Measurements from ENCODE around the gene SKA2.
"Not testable (repeated sequence)": the region's sequence is repeated elsewhere in the genome, so short reads cannot be mapped to it uniquely, and the experiment has no call there.

The SKA2 gene

DNA sequence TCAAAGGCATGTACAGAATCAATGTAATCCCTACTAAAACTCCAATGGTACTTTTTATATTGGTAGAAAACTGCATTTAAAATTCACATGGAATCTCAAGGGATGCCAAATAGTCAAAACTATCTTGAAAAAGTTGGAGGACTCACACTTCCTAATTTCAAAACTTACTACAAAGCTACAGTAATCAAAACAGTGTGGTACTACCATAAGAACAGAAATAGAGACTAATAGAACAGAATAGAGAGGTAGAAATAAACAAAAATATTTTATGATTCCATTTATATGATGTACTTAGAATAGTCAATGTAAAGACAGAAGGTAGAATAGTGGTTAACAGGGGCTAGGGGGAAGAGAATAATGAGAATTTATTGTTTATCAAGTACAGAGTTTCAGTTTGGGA is 57.1 kb downstream of the SKA2 start:
- DNase-seq (ENCODE audit: low read depth): no peak

DNA sequence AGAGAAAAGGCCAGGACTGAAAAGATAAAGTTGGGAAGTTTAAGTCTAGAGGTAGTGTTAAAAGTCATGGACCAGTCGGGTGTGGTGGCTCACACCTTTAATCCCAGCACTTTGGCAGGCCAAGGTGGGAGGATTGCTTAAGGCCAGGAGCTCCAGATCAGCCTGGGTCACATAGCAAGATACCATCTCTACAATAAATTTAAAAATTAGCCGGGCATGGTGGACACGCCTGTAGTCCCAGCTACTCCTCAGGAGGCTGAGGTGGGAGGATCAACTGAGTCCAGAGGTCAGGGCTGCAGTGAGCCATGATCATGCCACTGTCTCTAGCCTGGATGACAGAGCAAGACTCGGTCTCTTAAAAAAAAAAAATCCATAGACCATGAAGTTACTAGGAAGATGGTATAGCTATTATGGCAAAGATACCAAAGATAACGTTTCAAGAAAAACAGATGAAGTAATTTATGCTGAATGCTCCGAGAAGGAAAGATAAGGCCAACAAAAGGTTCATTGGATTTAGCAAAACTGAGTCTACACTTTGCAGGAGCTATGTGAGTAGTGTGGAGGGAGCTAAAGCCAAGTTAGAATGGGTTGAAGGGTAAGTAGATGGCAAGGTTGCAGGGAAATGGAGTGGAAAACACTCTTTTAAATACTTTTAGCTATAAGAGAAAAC is 60.0 kb downstream of the SKA2 start:
- no peak for DNase-seq (ENCODE audit: low read depth)

DNA sequence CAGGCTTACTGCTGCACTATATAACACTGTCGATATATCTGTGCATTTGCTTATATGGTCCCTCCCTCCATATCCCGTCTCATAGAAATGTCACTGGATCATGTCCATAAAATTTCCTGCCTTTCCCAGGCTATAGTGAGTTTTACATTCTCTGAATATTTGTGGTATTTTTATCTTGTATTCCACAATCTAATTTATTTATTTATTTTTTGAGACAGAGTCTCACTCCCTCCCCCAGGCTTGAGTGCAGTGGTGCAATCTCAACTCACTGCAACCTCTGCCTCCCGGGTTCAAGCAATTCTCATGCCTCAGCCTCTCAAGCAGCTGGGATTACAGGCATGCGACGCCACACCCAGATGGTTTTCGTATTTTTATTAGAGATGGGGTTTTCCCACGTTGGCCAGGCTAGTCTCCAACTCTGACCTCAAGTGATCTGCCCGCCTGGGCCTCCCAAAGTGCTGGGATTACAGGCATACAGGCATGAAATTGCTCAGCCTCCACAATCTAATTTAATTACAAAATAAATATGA is 61.2 kb downstream of the SKA2 start:
- peak; percentile 92 for DNase-seq (ENCODE audit: low read depth)

DNA sequence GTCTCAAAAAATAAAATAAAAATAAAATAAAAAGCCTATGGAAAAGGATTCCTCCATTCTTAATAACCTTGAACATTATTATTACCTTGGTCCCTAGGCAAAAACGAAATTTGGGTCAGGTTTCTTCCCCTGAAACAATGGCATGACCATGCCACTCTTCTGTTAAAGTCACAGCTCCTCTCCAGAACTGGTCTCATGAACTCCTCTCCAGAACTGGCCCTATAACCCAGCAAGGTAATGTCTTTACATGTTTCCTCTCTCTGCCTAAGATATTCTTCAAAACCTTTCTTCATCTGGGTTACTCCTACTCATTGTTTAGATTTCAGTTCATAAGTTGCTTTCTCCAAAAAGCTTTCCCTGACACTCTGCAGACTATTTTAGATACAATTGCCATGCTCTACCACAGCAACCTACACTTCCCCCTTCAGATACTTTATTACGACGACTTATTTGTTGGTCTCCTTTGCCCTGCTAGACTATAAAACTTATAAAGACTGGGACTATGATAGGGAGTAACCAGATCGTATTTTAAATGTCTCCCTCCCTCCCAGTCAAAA is 61.8 kb downstream of the SKA2 start:
- no peak for DNase-seq (ENCODE audit: low read depth)

DNA sequence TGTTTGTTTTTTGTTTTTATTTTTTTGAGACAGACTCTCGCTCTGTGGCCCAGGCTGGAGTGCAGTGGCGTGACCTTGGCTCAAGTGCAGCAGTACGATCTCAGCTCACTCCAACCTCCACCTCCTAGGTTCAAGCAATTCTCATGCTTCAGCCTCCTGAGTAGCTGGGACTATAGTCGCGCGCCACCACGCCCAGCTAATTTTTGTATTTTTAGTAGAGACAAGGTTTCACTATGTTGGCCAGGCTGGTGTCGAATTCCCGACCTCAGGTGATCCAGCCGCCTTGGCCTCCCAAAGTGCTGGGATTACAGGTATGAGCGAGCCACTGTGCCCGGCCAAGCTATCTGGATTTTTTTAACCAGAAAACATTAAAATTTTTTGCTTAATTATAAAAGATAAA is 64.4 kb downstream of the SKA2 start:
- not testable (repeated sequence) for DNase-seq (ENCODE audit: low read depth)

DNA sequence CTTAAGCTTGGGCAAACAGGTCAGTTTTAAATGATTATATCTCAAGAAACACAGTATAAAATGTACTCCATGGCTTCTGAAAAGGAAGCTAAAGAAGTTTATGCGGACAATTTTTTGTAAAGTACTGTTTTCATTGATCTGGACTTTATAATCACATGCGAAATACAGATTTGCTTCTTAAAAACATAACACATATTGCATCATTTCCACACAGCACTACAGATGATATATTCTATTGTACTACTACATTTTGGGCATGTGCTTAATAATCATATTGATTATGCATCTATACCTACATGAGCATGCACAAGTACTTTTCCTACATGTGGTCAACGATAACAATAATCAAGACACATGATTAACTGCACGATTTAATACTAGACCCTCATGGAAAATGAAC is 70.8 kb downstream of the SKA2 start:
- DNase-seq (ENCODE audit: low read depth): no peak

DNA sequence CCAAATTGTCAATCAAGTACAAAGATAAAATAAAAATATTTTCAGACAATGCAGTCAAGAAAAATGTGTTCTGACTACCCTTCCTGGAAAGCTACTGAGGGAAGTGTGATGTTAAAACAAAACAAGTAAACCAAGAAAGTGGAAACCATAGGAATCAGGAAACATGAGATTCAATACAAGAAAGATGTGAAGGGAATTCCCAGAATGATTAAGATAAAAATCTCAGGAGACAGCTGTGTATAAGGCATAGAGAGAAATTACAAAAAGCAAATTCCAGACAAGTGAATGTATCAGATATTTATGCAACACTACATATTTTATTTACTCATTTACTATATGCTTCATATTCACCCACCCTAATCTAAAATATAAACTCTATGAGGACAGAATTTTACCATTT is 80.5 kb downstream of the SKA2 start:
- DNase-seq (ENCODE audit: low read depth): no peak

DNA sequence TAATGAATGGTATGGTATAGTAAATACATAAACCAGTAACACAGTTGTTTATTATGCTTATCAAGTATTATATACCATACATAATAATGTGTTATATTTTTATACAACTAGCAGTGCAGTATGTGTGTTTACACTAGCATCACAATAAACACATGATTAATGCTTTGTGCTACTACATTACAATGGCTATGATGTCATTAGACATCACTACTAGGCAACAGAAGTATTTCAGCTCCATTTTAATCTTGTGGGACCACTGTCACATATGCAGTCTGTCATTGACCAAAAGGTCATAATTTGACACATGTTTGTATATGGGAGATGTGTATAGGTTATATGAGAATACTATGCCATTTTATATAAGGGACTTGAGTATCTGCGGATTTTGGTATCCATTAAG is 81.0 kb downstream of the SKA2 start:
- no peak for DNase-seq (ENCODE audit: low read depth)

DNA sequence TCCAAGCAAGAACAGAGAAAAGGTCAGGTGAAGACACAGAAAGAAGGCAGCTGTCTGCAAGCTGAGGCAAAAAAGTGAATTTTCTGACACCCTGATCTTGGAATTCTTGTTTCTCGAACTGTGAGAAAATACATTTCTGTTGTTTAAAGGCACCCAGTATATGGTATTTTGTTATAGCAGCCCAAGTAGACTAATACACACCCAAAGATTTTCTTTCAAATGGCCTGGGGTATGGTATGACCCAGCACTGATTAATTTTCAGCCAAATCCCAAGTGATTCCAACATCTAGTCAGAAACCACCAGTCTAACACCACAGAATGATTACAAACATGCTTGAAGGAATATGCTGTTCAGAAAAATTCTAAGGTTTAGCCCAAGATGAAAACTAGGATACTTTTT is 85.1 kb downstream of the SKA2 start:
- DNase-seq (ENCODE audit: low read depth): no peak

DNA sequence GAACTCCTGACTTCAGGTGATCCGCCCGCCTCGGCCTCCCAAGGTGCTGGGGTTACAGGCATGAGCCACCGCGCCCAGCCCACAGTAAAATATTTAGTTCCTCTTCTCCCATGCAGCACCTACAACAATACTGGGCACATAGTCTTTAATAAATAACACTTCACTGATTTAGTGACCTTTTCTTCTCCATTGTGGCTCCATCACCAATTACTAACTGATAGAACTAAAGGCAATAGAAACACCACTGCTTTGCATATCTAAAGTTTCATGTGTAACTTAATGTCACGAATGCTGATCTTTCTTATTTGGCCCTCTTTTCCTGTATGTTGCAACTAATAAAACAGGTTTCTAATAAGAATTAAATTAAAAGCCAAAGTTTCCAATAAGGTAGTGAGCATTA is 87.2 kb downstream of the SKA2 start:
- no peak for DNase-seq (ENCODE audit: low read depth)

DNA sequence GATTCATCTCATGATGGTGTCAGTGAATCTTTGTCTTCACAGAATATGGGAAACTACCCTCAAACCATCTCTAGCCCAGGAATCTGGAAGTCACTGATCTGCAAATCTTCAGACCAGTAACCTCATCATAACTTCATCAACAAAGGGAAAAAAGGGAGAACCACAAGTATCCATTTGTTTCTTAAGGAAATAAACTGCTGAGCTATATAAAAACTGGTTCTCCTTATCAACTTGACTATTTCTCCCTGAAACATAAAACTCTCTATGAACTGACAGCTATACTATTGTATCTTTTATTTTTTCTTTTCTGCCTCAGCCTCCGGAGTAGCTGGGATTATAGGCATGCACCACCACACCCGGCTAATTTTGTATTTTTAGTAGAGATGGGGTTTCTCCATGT is 87.6 kb downstream of the SKA2 start:
- DNase-seq (ENCODE audit: low read depth): no peak

DNA sequence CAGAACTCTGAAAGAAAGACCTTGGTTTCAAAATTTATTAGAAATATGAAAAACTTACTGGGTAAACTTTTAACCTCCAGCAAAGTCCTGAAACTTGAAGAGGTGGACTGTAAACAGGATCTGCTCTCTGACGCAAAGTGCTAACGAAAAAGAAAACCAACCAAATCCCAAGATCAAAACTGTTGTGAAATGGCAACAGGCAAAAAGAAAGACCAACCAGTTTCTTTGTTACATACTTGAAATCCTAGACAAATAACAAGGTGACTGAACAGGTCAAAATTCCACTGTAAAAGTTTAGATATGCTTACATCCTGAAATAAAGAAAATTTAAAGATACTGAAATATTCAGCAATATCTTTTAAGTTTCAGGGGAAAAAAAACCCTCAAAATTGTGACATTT is 92.5 kb downstream of the SKA2 start:
- DNase-seq (ENCODE audit: low read depth): no peak

All from HS-27A (cell line).